T-helper 9 cell (primary cell): ENCODE data around the gene MB21D2.
A peak's percentile ranks its signal among the peaks of the same experiment; 100 is the strongest.

Experiments
- DNase-seq: peaks from one replicate; pipeline ENCODE4 v3.0.0-alpha.2; 2020

The MB21D2 gene

GRCh38 chr3:192921793-192922192 is 4.1 kb upstream of the MB21D2 start:
- no peak for DNase-seq

GRCh38 chr3:192920411-192920810 is 2.8 kb upstream of the MB21D2 start:
- no peak for DNase-seq

DNA sequence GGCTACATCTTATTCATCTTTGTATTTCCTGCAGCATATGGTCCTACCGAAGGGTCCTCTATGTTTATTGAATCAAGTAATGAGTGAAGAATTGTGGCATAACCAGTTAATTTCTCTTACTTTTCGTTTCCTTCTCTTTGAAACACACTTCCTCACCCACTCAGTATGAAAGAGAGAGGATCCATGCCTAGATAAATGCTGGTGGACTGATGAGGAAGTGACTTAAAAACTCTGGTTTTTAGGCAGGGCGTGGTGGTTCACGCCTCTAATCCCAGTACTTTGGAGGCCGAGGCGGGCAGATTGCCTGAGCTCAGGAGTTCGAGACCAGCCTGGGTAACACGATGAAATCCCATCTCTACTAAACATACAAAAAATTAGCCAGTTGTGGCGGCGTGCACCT is 2.2 kb upstream of the MB21D2 start:
- DNase-seq, result no peak

GRCh38 chr3:192918275-192918588 is 576 bp upstream of the MB21D2 start:
- no peak for DNase-seq

- DNase-seq, result peak; percentile 32
These were observed 640 bp downstream of the MB21D2 start for GRCh38 chr3:192917028-192917403.

DNA sequence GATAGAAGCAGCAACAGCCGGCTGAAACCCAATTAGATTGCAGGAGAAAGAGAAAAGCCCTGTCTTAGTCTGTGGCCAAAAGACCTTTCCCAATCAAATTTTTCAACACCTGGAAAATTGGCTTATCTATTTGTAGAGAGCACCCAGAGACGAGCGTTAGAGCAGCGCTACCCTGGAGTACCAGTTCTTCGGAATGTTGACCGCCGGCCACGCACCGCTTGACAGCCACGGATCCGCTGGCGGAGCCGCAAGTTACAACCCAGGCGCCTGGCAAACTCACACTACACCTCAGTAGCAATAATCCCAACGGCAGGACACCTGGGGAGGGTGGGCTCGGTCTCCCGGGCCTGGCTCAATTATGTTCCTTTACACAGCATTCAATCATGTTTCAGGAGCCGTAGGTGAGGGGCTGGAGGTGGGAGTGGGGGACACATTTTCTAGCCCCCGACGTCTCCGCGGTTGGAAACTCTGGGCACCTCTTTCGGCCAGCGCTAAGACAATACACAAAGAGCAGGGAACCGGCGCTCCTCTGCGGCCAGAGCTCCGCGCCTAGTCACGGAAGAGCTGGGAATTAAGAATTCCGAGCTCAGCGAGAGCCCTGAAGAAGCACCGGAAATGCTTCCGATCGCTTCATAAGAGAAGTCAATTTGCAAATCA is 1.2 kb downstream of the MB21D2 start:
- no peak for DNase-seq

DNA sequence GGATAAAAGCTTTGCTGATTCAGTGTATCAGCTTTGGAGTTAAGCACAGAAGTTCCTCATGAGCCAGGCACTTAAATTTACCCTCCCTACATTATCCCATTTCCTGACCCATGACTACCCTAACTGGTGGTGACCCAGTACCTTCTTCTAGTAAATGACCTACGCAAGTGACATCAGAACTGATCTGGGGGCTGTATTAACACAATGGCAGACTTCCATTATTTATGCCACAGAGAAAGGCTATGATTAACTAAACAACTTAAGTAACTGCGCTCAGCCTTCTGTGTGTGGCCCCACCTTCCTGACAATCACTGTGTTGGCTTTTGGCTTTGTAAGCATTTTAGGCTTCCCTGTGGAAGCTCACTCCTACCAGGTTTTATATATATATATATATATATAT is 1.9 kb downstream of the MB21D2 start:
- no peak for DNase-seq

- no peak for DNase-seq
These were observed 2.4 kb downstream of the MB21D2 start for GRCh38 chr3:192915304-192915703.

DNA sequence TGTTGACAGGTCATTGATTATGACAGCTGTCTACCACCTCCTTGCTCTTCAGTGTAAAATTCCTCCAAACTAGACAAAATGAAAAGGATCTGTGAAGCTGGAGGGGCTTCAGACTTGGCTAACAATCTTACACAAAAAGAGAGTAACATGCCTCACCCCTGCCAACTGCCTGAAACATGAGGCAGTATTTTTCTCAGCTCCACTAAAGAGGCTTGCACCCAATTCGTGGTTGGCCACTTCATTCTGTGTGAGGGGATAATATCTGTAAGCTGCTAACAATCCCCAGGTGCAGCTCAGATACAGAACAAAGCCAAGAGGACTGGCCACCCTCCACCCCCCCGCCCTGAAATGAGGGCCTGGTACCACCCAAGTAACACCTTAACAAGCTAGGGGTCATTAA is 2.8 kb downstream of the MB21D2 start:
- DNase-seq, result no peak

- no peak for DNase-seq
These were observed 4.1 kb downstream of the MB21D2 start for GRCh38 chr3:192913540-192913939.

- DNase-seq, result no peak
These were observed 6.4 kb downstream of the MB21D2 start for GRCh38 chr3:192911293-192911692.

DNA sequence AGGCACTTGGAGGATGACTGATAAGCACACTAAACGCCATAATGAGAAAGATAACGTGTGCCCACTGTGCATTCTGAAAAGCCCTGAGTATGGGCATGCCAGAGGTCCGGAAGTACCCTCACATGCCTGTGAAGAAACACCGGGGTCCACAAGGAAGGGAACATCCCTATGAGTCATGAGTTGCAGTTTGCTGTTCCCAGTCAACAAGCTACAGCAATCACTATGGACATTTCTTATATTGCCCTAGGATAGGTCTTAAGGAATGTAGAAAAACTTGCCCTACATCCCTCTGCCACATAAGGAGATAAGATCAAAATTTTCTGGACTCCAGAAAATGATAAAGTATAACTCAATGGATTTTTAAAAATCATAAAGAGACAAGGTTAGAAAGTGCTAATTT is 9.9 kb downstream of the MB21D2 start:
- no peak for DNase-seq

DNA sequence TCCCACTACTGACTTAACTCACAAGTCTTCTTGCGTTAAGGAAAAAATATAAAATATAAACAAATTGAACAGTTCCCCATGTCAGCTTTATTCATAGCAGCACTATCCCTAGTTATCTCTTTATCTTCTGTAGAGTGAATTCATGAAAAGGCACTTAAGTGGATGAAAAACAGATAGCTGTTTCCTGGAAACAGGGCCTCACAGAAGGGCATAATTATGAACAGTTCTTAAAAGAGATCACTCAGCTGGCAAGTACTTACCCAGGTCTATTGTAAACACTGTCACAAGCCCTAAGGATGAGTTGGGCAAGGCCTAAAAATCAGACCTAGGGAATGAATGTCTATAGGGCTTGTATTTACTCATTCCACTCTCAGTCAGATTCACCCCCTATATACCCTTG is 10.7 kb downstream of the MB21D2 start:
- DNase-seq, result no peak

- no peak for DNase-seq
These were observed 11.5 kb downstream of the MB21D2 start for GRCh38 chr3:192905980-192906678.

DNA sequence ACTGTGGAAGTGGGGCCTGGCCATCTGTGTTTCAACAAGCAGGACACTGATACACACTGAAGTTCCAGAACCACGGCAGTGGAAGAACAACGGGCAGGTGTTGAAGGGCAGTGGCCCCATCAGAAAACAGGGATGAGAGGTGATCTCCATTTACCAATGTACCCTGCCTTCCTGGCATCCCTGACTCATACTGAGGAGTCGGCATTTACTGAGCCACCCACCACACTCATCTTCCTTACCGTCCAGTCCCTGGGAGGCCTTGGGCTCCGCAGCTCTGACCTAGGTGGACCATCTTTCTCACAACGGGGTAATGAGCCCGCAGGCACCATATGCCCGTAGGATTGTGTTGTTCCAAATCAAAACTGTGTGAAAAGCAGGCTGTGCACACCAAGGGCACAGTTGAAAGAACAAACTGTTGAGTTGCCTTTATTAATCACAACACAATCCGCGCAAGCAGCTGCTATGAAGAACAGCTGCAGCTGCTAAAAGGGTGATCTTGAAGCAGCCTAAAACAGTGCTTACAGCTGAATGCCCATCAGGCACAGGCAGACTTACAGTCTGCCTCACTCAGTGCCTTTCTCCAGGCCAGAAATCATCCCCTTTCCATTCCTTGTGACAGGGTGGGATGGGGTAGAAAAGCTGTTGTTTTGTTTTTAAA is 12.9 kb downstream of the MB21D2 start:
- DNase-seq, result no peak

DNA sequence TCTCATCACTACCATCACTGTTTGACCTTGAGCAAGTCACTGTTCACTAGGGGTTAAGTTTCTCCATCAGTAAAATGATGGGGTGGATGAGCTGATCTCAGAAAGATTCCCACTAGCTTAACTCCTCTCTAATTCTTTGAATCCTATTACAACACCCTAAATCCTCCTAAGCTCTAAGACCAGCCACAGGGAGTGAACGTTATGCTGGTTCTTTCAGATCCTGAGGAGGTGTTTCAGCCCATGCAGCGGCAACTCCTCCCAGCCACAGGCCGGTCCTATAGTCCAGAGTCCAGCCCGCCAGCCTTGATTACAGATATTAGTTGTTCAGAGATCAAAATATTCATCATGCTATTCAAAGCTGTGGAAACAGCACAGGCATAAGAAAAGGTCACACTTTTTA is 15.1 kb downstream of the MB21D2 start:
- DNase-seq, result no peak

DNA sequence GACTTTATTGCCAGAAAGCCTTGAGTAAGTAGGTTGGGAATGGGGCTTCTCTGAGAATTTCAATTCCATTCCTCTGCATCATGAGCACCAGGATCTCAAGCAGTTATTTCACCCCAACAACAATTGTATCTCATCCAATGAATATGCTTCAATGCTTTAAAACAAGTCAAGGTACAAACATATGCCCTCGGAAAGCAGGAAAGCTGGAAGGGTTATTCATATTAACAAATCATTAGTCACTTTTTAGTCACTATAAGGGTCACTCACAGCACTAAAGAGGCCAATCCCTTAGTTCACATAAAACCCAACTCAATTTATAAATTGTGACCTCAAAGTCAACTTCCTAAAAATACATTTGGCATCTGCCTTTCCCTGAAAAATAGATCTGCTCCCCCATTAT is 16.2 kb downstream of the MB21D2 start:
- no peak for DNase-seq

- DNase-seq, result no peak
These were observed 18.1 kb downstream of the MB21D2 start for GRCh38 chr3:192899540-192899982.

GRCh38 chr3:192897005-192897404 is 20.7 kb downstream of the MB21D2 start:
- no peak for DNase-seq

GRCh38 chr3:192896208-192896607 is 21.4 kb downstream of the MB21D2 start:
- no peak for DNase-seq

DNA sequence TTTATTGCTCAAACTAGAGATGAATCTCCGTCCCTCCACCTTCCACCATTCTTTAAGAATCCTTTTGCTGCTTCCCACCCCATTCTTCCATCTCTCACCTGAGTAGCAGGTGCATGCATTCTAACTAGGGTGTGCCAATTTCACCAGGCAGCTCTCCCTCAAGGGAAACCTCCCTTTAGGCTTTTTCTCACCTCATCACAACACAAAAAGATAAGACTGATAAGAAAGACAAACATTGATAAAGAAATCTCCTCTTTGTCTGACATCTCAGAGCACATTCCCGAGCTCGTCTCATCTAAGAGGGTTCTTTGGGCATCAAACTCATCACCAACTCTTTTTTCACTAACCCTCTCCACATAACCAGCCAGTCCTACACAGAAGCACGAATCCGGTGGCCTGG is 23.0 kb downstream of the MB21D2 start:
- no peak for DNase-seq

GRCh38 chr3:192892981-192893700 is 24.5 kb downstream of the MB21D2 start:
- DNase-seq, result peak; percentile 48
